GM21619 (cell line): Measurements from ENCODE around the gene DGUOK.
A peak's percentile ranks its signal among the peaks of the same experiment; 100 is the strongest.

Experiments used
- ATAC-seq: cut with Tn5 transposase; IDR thresholded peaks from one replicate; pipeline ENCODE4 v1.9.1; 2021; ENCODE audit not compliant: unreplicated experiment

The DGUOK gene

DNA sequence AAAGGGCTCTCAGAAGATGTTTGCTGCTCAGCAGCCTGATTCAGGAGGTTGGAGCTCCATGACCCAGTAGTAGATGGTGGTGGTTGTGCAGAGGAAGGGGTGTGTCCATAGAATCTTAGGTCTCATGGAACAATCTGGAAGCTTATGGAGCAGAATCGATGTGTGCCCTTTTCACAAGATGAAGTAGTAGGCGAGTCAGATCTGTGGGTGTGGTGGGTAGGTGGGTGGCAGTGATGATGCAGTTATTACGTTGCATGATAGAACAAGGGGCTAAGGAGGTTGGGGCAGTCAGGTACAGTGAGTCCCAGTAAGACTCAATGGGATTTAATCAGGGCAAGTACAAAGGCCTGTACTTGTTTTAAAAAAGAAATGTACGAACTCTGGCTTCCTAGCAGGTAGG lies 67.1 kb downstream of the DGUOK start:
- ATAC-seq = no peak

DNA sequence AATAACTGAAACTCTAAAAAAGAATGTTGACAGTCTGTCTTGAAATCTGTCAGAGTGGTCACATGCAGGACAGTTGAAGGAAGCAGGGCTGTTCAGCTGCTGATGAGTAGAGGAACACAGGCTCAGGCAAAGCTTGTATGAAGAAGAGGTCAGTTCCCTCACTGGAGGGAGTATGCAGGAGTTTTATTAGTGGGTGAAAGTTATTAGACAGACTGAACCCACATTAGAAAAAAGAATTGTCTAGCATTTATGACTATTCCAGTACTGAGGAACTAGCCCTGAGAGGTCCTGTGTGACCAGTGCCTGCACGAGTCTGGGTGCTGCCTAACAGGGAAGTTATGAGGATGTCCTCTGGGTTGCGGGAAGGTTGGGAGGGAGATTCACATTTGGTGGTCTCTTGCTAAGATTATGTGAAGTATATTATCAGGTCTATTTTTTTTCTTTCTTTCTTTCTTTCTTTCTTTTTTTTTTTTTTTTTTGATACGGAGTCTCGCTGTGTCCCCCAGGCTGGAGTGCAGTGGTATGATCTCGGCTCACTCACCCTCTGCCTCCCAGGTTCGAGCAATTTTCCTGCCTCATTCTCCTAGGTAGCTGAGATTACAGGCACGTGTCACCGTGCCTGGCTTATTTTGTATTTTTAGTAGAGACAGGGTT lies 67.6 kb downstream of the DGUOK start:
- ATAC-seq = no peak

DNA sequence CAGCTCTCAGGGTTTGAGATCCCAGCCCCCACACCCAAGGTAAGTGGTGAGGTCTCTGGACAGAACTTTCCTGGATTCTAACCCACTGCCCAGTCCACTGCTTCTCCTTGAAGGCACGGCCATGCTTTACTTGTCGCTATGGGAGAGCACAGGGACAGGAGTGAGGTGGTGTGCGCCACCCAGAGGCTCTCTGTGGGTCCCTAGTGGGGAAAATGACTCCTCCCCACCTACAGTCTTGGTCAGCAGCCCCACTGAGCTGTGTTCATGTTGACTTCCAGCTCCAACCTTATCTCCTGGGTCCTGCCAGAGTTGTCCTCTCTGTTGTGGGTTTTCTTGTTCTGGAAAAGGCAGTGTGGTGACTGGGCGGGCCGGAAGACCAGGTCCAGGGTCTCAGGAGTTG lies 69.1 kb downstream of the DGUOK start:
- no peak for ATAC-seq

DNA sequence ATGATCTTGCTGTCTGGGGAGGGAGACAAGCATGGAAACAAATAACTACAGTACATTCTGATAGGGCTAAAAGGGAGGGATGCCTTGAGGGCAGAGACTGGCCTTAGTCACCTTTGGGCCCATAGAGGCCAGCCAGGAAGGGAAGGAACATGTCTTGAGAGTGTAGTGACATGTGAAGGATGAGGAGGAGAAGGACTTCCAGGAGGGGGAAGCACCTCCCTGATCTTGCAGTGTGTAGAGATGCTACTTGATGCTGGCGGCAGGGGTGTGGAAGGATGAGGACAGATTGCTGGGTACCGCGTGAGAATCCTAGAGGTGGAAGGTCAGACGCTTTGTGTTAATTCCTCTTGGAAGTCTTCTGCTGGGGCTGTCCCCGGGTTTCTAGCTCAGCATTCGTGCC lies 71.1 kb downstream of the DGUOK start:
- ATAC-seq = no peak

DNA sequence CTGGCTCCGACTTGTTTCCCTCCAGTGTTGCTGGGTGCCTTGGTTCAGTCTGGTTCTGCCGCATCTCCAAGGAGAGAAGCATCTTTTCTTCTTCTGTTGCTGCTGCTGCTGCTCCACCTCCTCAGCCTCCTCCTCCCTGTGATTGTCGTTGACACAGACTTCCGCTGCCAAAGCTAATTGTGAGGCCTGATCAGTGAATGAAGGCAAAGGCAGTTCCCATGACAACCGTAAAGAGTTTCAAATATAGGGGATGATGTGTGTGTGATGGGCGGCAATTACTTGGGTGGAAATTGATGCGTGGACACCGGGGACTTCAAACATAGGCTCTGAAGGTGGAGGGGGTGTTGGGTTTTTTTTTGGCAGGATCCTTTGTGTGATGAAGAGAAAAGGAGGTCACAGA lies 71.8 kb downstream of the DGUOK start:
- no peak for ATAC-seq

DNA sequence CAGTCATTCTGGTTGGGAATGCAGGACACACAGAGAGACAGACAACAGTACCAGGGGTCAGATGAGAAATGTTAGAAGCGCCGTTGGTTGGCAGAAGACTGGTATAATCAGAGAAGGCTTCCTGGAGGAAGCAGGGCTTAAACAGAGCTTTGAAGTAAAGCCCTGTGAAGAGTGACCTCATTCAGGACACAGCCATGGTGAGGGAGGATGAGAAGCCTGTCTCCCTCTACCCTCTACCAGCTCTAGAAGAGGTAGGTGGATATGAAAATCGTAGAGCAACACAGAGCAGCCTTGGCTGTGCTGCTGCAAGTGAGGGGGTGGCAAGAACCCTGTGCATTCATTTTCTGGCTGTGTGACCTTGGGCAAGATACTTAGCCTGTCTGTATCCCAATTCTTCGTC lies 72.3 kb downstream of the DGUOK start:
- ATAC-seq = no peak

DNA sequence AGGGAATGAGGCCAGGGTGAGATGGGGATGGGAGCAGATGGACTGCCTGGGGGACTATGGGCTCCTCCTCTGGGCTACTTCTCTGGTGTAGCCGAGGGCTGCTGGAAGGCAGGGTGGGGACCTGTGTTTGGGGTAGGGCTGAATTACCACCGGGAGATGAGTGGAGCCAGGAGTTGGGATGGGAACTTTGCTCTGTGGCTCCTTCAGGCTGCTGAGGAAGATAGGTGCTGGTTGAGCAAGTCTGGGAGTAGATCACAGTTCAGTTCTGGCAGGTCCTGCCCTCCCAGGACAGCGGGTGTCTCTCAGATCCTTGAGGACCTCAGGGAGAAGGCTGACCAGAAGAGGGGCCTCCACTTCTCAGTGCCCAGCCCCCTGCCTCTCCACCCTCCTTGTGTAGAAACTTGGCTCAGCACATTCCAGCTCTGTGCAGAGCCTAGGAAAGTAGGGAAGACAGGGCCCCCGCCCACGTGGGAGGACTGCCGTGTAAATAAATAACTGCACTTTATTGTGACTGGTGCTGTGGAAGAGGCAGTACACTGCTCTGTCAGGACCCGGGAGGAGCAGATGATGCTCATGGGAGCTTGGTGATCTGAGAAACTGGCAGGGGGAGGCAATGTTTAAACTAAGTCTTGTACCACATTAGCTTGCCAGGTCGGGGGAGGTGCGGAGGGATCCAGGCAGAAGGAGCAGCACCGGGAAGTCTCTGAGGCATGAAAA lies 73.4 kb downstream of the DGUOK start:
- ATAC-seq = no peak

DNA sequence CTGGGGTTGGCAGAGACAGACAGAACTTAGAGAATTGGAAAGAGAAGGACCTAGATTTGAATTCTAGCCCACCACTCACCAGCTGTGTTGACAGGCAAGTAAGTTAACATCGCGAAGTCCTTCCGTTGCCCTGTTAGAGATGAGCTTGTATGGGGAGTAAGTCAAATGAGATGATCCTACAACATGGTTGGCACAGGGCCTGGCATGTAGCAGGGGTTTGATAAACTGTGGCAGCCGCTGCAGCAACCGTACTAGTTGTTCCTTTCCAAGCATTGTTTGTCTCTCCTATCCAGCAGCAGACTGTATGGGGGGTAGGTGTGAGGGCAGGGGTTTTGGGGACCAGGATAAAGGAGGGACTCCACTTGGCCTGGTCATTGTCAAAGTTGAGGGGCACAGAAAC lies 74.0 kb downstream of the DGUOK start:
- no peak for ATAC-seq

DNA sequence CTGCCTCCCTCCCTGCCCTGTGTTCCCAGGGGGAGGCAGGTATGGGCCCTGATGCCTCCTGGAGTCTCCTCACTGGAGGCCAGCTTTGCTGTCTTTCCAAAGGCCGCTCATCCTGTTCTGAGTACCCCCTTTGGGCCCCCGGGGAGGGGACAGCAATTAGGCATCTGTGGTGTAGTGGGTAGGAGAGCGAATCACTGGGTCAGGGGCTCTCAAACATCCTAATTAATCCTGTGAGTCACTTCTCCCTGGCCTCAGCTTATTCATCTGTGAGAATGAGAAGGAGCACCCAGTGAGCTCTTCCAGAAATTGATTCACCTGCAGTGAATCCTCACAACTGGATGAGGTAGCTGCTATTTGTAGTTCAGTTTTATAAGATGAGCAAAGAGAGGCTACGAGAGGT lies 74.4 kb downstream of the DGUOK start:
- ATAC-seq = no peak

DNA sequence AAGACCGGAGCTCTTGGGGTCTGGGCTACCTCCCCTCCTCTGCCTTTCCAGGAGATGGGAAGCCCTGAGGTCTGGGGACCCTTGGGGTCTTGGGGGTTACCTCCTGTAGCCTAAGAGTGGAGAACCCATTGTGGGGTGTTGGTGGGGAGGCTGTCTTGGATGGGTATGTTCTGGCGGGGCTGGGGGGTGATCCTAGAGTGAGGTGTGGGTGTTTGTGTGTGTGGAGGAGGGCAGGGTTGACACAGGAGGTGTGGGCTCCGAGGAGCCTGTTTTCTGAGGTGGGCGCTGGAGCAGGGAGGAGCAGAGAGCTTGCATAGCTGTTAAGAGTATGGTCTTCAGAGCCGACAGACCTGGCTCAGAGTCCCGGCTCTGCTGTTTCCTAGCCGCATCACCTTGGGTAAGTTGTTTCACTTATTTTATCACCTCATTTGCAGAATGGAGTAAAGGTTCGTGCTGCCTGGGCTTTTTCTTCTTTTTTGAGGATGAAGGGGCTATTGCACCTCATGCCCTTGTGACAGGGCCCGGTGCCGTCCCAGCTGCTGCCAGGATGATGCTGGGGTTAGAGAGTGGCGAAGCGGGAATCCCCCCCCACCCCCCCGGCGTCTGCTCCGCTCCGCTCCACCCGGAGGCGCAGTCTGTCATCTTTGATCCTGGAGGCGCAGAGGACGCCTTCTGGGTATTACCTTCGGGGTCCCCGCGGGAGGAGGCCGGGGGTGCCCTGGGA lies 75.3 kb downstream of the DGUOK start:
- peak; percentile 44 for ATAC-seq

DNA sequence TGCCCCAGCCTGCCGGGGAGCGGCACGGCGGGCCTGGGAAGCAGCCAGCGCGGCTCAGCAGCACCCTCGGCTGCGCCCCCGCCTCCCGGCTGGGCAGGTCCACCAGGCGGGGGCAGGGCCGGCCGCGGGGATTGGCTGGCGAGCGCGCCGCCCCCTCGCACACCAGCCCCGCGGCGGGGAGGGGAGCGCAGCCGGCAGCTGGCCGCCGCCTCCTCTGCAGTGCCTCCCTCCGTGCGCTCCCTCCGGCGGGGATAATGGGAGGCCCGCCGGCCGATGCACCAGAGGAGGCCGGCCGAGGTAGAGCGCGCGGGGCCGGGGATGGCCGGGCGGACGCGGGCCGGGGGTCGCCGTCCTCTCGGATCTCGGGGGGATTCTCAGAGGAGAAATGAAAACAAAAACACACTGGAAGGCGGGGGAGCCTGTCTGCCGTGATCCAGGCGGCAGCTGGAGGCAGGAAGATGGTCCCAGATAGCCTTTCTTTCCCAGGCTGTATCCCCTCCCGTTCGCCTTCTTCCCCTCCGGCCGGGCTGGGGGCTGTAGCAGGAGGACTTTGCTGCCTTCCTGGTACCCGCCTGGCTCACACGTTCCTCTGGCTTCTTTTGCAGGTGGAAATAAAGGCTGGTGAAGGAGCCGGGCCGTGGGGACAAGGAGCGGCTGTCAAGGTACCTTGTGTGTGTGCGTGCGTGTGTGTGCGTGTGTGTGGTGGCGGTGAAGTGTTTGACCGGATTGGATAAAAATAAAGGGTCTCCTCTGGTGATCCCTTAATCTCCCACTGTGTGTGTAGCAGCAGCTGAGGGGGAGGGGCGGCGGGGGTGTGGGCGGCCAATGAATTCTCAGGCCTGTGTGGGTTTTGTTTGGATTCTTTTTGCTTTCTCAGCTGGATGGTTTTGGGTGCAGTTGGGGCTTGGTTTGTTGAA lies 76.1 kb downstream of the DGUOK start:
- peak; percentile 85 for ATAC-seq

DNA sequence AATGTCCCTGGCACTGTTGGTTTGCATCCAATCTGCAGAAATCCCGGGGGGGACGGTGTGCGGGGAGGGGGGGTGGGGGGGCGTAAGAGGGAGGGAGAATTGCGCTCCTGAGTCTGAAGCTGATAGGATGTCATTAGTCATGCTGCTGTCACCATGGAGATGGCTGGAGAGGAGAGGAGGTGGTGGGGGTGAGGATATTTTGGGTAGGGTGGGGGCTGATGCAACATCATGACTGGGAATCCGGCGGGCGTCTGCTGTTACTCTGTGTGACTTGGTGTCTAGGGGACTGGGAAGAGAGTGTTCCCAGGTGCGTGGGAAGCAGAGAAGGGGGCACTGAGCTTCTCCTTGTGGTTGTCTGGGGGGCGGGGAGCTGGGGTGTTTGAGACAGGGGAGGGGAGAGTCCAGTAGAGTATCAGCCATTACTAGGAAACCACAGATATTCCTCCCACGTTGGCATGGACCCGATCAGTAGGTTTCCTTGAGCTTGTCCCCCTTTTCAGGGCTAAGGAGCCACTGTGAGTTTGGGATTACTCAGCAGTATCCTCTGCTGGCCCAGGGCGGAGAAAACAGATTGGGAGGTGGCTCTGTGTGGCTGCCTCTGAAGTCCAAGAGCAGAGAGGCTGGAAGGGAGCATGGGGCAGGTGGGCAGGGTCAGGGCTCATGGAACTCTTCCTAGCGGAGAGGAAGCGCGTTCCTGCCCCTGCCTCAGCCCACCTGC lies 77.0 kb downstream of the DGUOK start:
- ATAC-seq = no peak

DNA sequence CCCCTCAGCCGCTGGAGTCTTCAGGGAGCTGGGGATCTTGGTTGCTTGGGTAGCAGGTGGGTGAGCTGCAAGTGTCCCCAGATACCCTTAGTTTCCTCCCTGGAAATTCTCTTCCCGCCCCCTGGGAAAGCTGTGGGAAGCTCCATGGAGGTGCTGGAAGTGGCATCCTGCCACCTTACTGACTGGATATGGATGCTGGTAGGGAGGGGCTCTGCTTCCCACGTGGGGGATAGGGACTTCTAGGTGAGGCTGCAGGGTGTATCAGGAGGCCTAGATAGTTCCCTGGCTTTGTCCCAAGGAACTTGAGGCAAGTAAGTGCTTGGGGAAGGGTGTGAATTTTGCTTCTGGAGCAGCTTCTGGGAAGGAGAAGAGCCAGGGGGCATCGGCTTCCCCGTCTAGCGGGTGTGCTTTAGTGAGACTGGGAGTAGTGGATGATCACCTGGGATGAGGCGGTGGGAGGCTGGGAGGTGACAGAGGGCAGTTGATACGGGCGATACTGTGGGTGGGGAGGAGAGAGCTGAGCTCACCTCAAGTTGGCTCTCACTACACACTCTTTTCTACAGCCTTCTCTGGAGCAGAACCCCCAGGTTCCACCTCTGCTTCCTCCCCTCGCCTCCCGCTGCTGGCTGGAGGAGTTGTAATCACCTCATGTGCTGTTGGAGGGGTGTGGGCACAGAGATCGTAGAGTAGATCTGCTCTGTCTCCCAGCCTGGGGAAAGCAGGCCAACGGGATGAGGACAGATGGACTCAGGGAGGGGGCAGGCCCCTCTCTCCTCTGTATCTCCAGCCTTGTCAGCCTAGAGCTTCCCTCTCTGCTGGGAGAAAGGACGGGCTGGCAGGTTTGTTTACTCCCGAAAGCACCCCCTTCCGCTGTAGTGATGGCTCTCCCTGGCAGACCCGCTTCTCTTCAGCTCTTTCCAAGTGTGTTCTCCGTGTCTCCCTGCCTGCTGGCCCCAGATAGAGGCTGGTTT lies 77.8 kb downstream of the DGUOK start:
- no peak for ATAC-seq

DNA sequence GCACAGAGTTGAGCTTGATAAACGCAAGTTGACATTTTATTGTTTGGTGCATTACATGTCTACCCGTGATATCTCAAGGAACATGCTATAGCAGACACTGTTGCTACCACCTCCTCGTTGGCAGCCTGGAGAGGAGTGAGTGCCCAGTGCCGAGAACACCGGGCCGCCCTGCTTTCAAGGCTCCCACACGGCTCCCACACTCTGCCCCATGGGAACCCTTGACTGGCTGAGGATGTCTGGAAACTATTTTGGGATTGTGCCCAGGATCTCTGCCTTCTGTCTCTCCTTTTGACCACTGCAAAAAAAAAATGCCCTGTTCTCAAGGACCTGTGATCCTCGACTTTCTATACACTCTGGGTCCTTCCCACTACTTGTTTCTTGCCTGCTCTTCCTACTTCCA lies 79.1 kb downstream of the DGUOK start:
- ATAC-seq = no peak

DNA sequence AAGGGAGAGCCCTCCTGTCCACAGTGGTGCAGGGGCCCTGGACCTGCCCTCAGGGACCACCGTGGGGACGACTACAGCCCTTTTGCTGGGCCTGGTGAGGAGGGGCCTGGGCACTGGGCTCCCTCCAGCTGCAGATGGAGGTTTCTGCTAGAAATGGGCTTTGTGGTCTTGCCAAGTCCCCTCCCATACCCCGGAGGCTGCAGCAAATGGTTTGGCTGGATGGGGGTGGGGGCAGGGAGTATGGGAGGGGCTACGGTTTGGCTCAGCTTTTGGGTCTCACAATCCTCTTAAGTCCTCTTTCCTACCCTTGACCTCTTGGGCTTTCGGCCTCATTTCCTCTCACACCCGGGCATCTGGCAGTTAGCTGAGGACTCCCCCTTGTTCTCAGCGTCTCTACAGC lies 79.8 kb downstream of the DGUOK start:
- no peak for ATAC-seq

DNA sequence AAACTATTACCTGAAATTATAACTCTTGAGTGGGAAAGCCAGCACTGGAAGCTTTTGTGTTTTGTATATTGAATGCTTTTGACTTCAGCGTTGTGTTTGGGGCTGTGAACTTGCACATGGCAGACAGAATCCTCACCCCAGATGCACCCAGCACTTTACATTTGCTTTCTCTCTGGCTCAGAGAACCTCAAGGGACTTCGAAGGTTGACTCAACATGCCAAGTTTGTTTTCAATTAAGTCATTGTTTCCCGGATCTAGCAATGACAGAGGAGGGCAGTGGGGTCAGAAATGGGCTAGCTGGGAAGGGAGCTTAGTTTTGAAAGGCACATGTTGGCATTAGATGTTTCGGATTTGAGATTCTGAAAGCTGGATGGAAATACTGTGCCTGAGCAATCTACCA lies 80.4 kb downstream of the DGUOK start:
- ATAC-seq = no peak

DNA sequence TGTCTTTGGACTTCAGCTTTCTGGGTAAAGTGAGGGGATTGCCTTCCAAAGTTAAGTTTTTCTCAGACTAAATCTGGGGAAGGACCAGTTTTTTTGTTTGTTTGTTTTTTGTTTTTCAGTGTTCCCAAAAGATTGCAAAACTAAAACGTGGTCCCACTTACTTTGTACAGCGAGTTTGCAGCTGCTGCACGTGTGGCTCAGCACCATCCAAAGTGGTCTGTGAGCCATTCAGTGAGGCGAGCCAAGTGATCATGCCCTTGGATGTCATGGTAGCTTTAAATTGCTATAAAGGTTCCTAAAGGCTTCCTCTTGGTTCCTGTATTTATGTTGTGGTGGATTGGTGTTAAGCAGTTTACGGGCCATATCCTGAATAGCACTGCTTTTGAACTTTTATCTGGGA lies 81.0 kb downstream of the DGUOK start:
- no peak for ATAC-seq
